GM12878 (cell line): ENCODE data around the gene PITPNC1. TPM values are rescaled to one million over a fixed set of nuclear protein-coding genes. Genes with fewer than 3 reads are reported as not detected.
A peak's percentile ranks its signal among the peaks of the same experiment; 100 is the strongest.

ENCODE experiments used
- BMI1 ChIP-seq: fragments of 450-650 bp; IDR thresholded peaks from 2 replicates; pipeline ENCODE4 v1.6.1; 2016; ENCODE audit warnings: mild to moderate bottlenecking, moderate library complexity, borderline replicate concordance
- CTCF ChIP-seq, 3 experiments: IDR thresholded peaks in 2 of 3; conservative IDR thresholded peaks in 1 of 3; 2 replicates each; pipeline ENCODE4 v1.5.1; 2011; ENCODE audit warnings: low read depth in 3 of 3, low read length in 3 of 3, mild to moderate bottlenecking in 3 of 3, control low read depth in 2 of 3, moderate library complexity in 2 of 3, inconsistent platforms in 1 of 3, mixed read lengths in 1 of 3; ENCODE audit not compliant: control insufficient read depth in 2 of 3, insufficient read depth in 1 of 3; ENCODE audit errors: extremely low read depth in 1 of 3
- ESRRA ChIP-seq: IDR thresholded peaks from 2 replicates; pipeline ENCODE4 v1.6.1; 2012; ENCODE audit warnings: mild to moderate bottlenecking, low read length, improper control_type of control experiment
- MYC ChIP-seq: IDR thresholded peaks from 2 replicates; pipeline ENCODE4 v1.6.1; 2011; ENCODE audit warnings: mild to moderate bottlenecking, low read length, moderate library complexity, inconsistent platforms; ENCODE audit not compliant: insufficient read depth, insufficient replicate concordance, insufficient read length, severe bottlenecking
- NR2C2 ChIP-seq: IDR thresholded peaks from 2 replicates; pipeline ENCODE4 v1.6.1; 2011; ENCODE audit warnings: borderline replicate concordance, low read depth; ENCODE audit not compliant: control insufficient read depth, insufficient read length
- NR2F1 ChIP-seq: fragments of 450-650 bp; conservative IDR thresholded peaks from 2 replicates; pipeline ENCODE4 v1.6.1; 2017; ENCODE audit warnings: mild to moderate bottlenecking
- POLR2A ChIP-seq: IDR thresholded peaks from 2 replicates; pipeline ENCODE4 v1.6.1; 2011; ENCODE audit warnings: low read depth, mild to moderate bottlenecking, low read length
- POLR2AphosphoS5 ChIP-seq: IDR thresholded peaks from 2 replicates; pipeline ENCODE4 v1.6.1; 2011; ENCODE audit warnings: mild to moderate bottlenecking, low read length, inconsistent platforms
- RAD21 ChIP-seq: IDR thresholded peaks from 2 replicates; pipeline ENCODE4 v1.6.1; 2011; ENCODE audit warnings: mild to moderate bottlenecking, low read depth, low read length, moderate library complexity; ENCODE audit not compliant: insufficient read depth
- RELB ChIP-seq: fragments of 450-650 bp; IDR thresholded peaks from 2 replicates; pipeline ENCODE4 v1.6.1; 2017; ENCODE audit warnings: low read depth, mild to moderate bottlenecking, moderate library complexity
- SIN3A ChIP-seq: IDR thresholded peaks from 2 replicates; pipeline ENCODE4 v1.6.1; 2012; ENCODE audit warnings: low read depth, low read length, improper control_type of control experiment
- SMARCA5 ChIP-seq: fragments of 450-650 bp; IDR thresholded peaks from 2 replicates; pipeline ENCODE4 v1.6.1; 2017; ENCODE audit warnings: mild to moderate bottlenecking
- SREBF2 ChIP-seq: IDR thresholded peaks from 2 replicates; pipeline ENCODE4 v1.6.1; 2012; ENCODE audit warnings: mild to moderate bottlenecking, low read length
- YBX1 ChIP-seq: fragments of 450-650 bp; IDR thresholded peaks from 2 replicates; pipeline ENCODE4 v1.6.1; 2016; ENCODE audit warnings: antibody characterized with exemption
- ZNF217 ChIP-seq: fragments of 450-650 bp; IDR thresholded peaks from 2 replicates; pipeline ENCODE4 v1.6.1; 2017; ENCODE audit warnings: antibody characterized with exemption, mild to moderate bottlenecking
- polyA plus RNA-seq, 11 experiments: library from polyadenylated mRNA; depleted of rRNA in 4 of 11; unstranded in 6 of 11; stranded (reverse) in 5 of 11; fragments of >200 nt; fragmentation: Nextera tagmentation in 4 of 11; fragmentation: Illumina TruSeq in 1 of 11; extraction: Ambion mirVana in 4 of 11; extraction: Trizol in 1 of 11; gene quantifications; 1 replicate in 1 of 11; 2 replicates in 10 of 11; pipeline versions ENCODE4 v1.2.1 to v1.2.3, GENCODE V29; 2011 to 2016; ENCODE audit warnings: inconsistent platforms in 2 of 11, missing spikeins in 2 of 11, low read depth in 1 of 11
- total RNA-seq, 4 experiments: library from RNA; depleted of rRNA in 3 of 4; stranded (reverse); fragments of >200 nt in 3 of 4; fragmentation: Illumina TruSeq in 1 of 4; extraction: Trizol in 1 of 4; gene quantifications; 2 replicates each; pipeline versions ENCODE4 v1.2.1 to v1.2.3, GENCODE V29; 2013 to 2021
- TF ChIP-seq, protein P1 (sequence below): fragments of 450-650 bp; formaldehyde crosslinking; IDR thresholded peaks from 2 replicates; pipeline ENCODE4 v1.4.0; 2022; ENCODE audit warnings: mild to moderate bottlenecking, moderate library complexity
- TF ChIP-seq, protein P2 (sequence below): fragments of 150-350 bp; IDR thresholded peaks from 2 replicates; pipeline ENCODE4 v1.6.1; 2016; ENCODE audit warnings: low read depth, low read length
- TF ChIP-seq, protein P3 (sequence below): IDR thresholded peaks from 2 replicates; pipeline ENCODE4 v1.6.1; 2011; ENCODE audit warnings: mild to moderate bottlenecking, low read depth, low read length, moderate library complexity; ENCODE audit not compliant: insufficient replicate concordance

Gene PITPNC1
- total and polyA plus RNA-seq, 10 of the 15 experiments (the other 5 are each of a cell fraction or from before 2014, with no cell fraction given) = 12.2 to 62.4 (median 47.3) TPM

DNA sequence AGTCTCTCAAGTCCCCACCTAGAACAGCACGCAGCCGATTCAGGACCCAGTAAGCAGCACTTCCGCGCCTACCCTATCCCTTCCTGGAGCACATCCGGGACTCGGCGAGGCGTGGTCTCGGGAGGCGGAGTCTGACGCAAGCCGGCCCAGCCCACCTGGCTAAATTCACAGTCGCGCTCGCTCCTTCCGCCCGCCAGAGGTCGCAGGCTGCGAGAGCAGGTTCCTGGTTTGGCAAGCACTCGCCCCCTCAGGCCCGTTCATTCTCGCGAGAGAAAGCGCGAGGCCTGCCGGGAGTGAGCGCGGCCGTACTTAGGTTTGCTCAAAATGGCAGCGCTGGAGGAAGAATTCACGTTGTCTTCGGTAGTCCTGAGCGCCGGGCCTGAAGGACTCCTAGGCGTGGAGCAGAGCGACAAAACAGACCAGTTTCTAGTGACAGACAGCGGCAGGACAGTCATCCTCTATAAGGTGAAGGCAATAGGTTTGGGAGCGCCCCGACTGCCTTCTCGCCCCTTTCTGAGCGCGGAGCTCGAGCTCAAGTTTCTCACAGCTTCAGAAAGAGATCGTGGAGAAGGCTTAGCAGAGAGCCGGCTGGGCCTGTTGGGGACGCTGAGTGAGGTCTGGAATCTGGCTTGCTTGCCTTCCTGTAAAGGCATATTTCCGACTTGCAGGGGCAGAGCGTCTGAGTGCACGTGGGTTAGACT, 340.7 kb downstream of the PITPNC1 start, which contains the start of gene NOL11 (continued):
- TF ChIP-seq, protein P1, sequence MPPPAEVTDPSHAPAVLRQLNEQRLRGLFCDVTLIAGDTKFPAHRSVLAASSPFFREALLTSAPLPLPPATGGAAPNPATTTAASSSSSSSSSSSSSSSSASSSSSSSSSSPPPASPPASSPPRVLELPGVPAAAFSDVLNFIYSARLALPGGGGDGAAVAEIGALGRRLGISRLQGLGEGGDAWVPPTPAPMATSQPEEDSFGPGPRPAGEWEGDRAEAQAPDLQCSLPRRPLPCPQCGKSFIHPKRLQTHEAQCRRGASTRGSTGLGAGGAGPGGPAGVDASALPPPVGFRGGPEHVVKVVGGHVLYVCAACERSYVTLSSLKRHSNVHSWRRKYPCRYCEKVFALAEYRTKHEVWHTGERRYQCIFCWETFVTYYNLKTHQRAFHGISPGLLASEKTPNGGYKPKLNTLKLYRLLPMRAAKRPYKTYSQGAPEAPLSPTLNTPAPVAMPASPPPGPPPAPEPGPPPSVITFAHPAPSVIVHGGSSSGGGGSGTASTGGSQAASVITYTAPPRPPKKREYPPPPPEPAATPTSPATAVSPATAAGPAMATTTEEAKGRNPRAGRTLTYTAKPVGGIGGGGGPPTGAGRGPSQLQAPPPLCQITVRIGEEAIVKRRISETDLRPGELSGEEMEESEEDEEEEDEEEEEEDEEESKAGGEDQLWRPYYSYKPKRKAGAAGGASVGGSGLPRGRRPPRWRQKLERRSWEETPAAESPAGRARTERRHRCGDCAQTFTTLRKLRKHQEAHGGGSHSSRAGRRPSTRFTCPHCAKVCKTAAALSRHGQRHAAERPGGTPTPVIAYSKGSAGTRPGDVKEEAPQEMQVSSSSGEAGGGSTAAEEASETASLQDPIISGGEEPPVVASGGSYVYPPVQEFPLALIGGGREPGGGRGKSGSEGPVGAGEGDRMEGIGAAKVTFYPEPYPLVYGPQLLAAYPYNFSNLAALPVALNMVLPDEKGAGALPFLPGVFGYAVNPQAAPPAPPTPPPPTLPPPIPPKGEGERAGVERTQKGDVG (CRISPR knock-in tag) = no peak
- TF ChIP-seq SMARCA5 (peak; percentile 35; the same call in 1 of the 2 replicates), SREBF2 (no peak), NR2C2 (no peak), NR2F1 (no peak), ZNF217 (no peak), POLR2AphosphoS5 (peak; percentile 97), CTCF (IDR thresholded peaks at IDR 0.05 in 2 of 3, conservative IDR thresholded peaks at IDR 0.05 in 1 of 3; ENCODE audit: control insufficient read depth in 2 of 3, extremely low read depth in 1 of 3, insufficient read depth in 1 of 3, low read depth in 3 of 3, low read length in 3 of 3) (peak; percentile 94 to 99 (median 96); a peak in 5 of 6 replicates), BMI1 (no peak), YBX1 (no peak), SIN3A (peak; percentile 74), RELB (peak; percentile 97), MYC (no peak), POLR2A (peak; percentile 91), ESRRA (peak; percentile 71; the same call in 1 of the 2 replicates), RAD21 (peak; percentile 56)
- TF ChIP-seq, protein P2, sequence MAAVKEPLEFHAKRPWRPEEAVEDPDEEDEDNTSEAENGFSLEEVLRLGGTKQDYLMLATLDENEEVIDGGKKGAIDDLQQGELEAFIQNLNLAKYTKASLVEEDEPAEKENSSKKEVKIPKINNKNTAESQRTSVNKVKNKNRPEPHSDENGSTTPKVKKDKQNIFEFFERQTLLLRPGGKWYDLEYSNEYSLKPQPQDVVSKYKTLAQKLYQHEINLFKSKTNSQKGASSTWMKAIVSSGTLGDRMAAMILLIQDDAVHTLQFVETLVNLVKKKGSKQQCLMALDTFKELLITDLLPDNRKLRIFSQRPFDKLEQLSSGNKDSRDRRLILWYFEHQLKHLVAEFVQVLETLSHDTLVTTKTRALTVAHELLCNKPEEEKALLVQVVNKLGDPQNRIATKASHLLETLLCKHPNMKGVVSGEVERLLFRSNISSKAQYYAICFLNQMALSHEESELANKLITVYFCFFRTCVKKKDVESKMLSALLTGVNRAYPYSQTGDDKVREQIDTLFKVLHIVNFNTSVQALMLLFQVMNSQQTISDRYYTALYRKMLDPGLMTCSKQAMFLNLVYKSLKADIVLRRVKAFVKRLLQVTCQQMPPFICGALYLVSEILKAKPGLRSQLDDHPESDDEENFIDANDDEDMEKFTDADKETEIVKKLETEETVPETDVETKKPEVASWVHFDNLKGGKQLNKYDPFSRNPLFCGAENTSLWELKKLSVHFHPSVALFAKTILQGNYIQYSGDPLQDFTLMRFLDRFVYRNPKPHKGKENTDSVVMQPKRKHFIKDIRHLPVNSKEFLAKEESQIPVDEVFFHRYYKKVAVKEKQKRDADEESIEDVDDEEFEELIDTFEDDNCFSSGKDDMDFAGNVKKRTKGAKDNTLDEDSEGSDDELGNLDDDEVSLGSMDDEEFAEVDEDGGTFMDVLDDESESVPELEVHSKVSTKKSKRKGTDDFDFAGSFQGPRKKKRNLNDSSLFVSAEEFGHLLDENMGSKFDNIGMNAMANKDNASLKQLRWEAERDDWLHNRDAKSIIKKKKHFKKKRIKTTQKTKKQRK = no peak
- TF ChIP-seq, protein P3, sequence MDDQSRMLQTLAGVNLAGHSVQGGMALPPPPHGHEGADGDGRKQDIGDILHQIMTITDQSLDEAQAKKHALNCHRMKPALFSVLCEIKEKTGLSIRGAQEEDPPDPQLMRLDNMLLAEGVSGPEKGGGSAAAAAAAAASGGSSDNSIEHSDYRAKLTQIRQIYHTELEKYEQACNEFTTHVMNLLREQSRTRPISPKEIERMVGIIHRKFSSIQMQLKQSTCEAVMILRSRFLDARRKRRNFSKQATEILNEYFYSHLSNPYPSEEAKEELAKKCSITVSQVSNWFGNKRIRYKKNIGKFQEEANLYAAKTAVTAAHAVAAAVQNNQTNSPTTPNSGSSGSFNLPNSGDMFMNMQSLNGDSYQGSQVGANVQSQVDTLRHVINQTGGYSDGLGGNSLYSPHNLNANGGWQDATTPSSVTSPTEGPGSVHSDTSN = no peak
